ENCODE data around the gene GPC5. TPM values are rescaled to one million over a fixed set of nuclear protein-coding genes. Genes with fewer than 3 reads are reported as not detected.

Gene GPC5
- total and polyA plus RNA-seq, 9 donors: 0.10 to 1.5 (median 0.38) TPM

- no peaks in the 10 kb centered on the region for H3K27me3 ChIP-seq
- WGBS, 3 donors: 78 to 87% (median 85%) methylated on average over 1 of the region's 1 CpG
- H3K4me3 ChIP-seq: no peak overlapping the region
- H3K36me3 ChIP-seq: no peaks in the 10 kb centered on the region
- H3K9me3 ChIP-seq: no peaks in the 10 kb centered on the region
- H3K27ac ChIP-seq: no peak overlapping the region
- no peak for DNase-seq
- no peaks in the 10 kb centered on the region for H3K4me1 ChIP-seq (ENCODE audit: insufficient read depth)
- TF ChIP-seq EP300 (IDR thresholded peaks at IDR 0.05): no peak
- no peak for TF ChIP-seq POLR2A (IDR thresholded peaks at IDR 0.05)
- TF ChIP-seq CTCF (IDR thresholded peaks at IDR 0.05): no peak
- intact Hi-C loops (cut with DNase I): no loop called here
Measured at GRCh38 chr13:91907398-91907797, 509.0 kb downstream of the GPC5 start.

- TF ChIP-seq CTCF (IDR thresholded peaks at IDR 0.05) (no peak), POLR2A (IDR thresholded peaks at IDR 0.05) (no peak), EP300 (IDR thresholded peaks at IDR 0.05) (no peak)
- no peak overlapping the region for H3K27ac ChIP-seq
- no peak overlapping the region for H3K4me3 ChIP-seq
- no peaks in the 10 kb centered on the region for H3K36me3 ChIP-seq
- H3K27me3 ChIP-seq: no peaks in the 10 kb centered on the region
- DNase-seq: no peak
- H3K4me1 ChIP-seq (ENCODE audit: insufficient read depth): no peaks in the 10 kb centered on the region
- 73 to 79% (median 75%) methylated on average over 2 of the region's 2 CpGs for WGBS, 3 donors
- no peaks in the 10 kb centered on the region for H3K9me3 ChIP-seq
- intact Hi-C loops (cut with DNase I): no loop called here
Measured at GRCh38 chr13:91909617-91910016, 511.2 kb downstream of the GPC5 start.

DNA sequence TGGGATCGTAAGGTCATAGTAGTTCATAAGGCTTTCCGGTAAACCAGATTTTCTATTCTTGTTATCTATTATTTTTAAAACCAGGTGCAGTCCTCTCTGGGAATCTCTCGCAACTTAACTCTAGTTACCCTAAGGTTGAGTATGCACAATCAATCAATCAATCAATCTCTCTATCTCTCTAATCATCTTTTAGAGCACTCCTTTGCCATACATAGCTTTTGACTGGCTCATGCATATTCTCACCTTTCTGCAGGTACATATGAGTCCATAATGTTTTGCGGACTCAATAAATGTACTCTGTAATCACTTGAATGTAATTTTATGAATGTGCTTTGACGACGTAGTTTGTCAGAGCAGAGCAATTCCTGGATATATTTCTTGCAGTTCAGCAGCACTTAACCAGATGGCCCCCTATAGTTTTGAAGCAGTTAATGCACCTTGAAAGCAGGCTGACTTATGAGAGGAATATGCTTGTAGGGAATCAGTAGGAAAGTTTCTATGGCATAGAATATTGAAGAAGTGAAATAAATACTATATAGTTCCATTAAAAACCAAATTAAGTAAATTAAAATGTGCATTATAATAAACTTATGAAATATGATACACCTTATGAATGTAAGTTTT lies 524.7 kb downstream of the GPC5 start:
- 77 to 85% (median 79%) methylated on average over 6 of the region's 6 CpGs for WGBS, 3 donors

DNA sequence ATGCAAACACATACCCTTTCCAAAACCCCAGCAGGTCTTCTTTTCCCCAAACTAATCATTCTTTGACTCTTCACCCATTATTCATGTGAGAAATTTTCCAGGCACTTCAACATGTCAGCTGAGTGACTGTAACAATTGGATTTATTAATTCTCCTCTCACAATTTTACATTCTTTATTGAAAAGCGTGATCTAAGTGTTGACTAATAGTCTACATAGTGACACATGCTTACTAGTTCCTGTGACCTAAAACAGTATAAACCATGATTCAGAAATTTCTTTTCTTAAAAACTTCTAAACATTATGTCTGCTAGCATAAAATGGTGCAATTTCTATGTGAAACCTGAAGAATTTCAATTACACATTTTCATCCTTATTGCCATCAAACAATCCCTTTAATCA lies 532.3 kb downstream of the GPC5 start:
- H3K4me1 ChIP-seq (ENCODE audit: insufficient read depth): no peaks in the 10 kb centered on the region
- H3K36me3 ChIP-seq: no peaks in the 10 kb centered on the region
- no peak overlapping the region for H3K27ac ChIP-seq
- no peaks in the 10 kb centered on the region for H3K9me3 ChIP-seq
- TF ChIP-seq POLR2A (IDR thresholded peaks at IDR 0.05) (no peak), EP300 (IDR thresholded peaks at IDR 0.05) (no peak), CTCF (IDR thresholded peaks at IDR 0.05) (no peak)
- no peaks in the 10 kb centered on the region for H3K27me3 ChIP-seq
- H3K4me3 ChIP-seq: no peak overlapping the region
- WGBS, 3 donors: 77 to 87% (median 80%) methylated on average over 1 of the region's 1 CpG
- DNase-seq: no peak
- intact Hi-C loops (cut with DNase I): no loop called here

More for the DNA sequence above, 524.7 kb downstream of the GPC5 start:
- no peak for DNase-seq
- TF ChIP-seq EP300 (IDR thresholded peaks at IDR 0.05) (no peak), POLR2A (IDR thresholded peaks at IDR 0.05) (no peak), CTCF (IDR thresholded peaks at IDR 0.05) (no peak)
- Histone ChIP-seq H3K4me1 (ENCODE audit: insufficient read depth) (no peaks in the 10 kb centered on the region), H3K4me3 (no peak overlapping the region), H3K27ac (no peak overlapping the region), H3K27me3 (no peaks in the 10 kb centered on the region), H3K36me3 (no peaks in the 10 kb centered on the region), H3K9me3 (no peaks in the 10 kb centered on the region)
- intact Hi-C loops (cut with DNase I): no loop called here

Data from ovary (tissue), 9 donors.